HEK293 (cell line): ENCODE results near the gene TMEM100.

Source experiments
- CTCF ChIA-PET: fragments of 350-600 bp; formaldehyde crosslinking; extraction: SDS; loops from one replicate; lab custom pipeline; 2021; ENCODE audit warnings: antibody characterized with exemption; lab: Yijun Ruan, JAX
- POLR2A ChIA-PET: fragments of 300-600 bp; formaldehyde crosslinking; extraction: SDS; loops from one replicate; lab custom pipeline; 2020; ENCODE audit warnings: antibody characterized with exemption, inconsistent platforms; lab: Yijun Ruan, JAX
- H3K27ac ChIP-seq: fragments of 200-500 bp; sonication (Bioruptor generic); 2 replicates; pipeline ENCODE4 v1.5.1; 2014; ENCODE audit warnings: low read depth, low read length, control low read depth, inconsistent platforms; ENCODE audit errors: extremely low read depth
- H3K36me3 ChIP-seq, 2 experiments: fragments of 200-500 bp in 1 of 2; sonication (Bioruptor generic) in 1 of 2; 1 replicate in 1 of 2; 2 replicates in 1 of 2; pipeline ENCODE4 v1.5.1; 2014 to 2017; ENCODE audit warnings: inconsistent platforms in 2 of 2, low read length in 2 of 2; ENCODE audit not compliant: control insufficient read depth in 2 of 2, insufficient read depth in 1 of 2
- H3K4me1 ChIP-seq: fragments of 200-500 bp; sonication (Bioruptor generic); 2 replicates; pipeline ENCODE4 v1.5.1; 2014; ENCODE audit warnings: mild to moderate bottlenecking, low read length, inconsistent platforms; ENCODE audit not compliant: control insufficient read depth, insufficient read depth
- H3K4me3 ChIP-seq: 2 replicates; pipeline ENCODE4 v1.5.1; 2011; ENCODE audit warnings: low read depth, mild to moderate bottlenecking, control low read depth, low read length, moderate library complexity
- H3K9me3 ChIP-seq: fragments of 200-500 bp; sonication (Bioruptor generic); 2 replicates; pipeline ENCODE4 v1.5.1; 2014; ENCODE audit warnings: low read depth, low read length, inconsistent platforms; ENCODE audit not compliant: control insufficient read depth, insufficient read depth
- HOXC10 ChIP-seq: sonication (generic); formaldehyde crosslinking; IDR thresholded peaks from 2 replicates; pipeline ENCODE4 v1.8.1; 2023; ENCODE audit warnings: mild to moderate bottlenecking, missing genetic modification reagents
- MZF1 ChIP-seq: fragments of 450-650 bp; formaldehyde crosslinking; IDR thresholded peaks from 2 replicates; pipeline ENCODE4 v1.5.1; 2017; ENCODE audit warnings: missing biosample characterization, missing genetic modification characterization, borderline replicate concordance
- PATZ1 ChIP-seq: fragments of 450-650 bp; formaldehyde crosslinking; IDR thresholded peaks from 2 replicates; pipeline ENCODE4 v1.5.1; 2016; ENCODE audit warnings: missing biosample characterization, missing genetic modification characterization
- PRDM4 ChIP-seq: fragments of 450-650 bp; formaldehyde crosslinking; IDR thresholded peaks from 2 replicates; pipeline ENCODE4 v1.5.1; 2017; ENCODE audit warnings: missing biosample characterization, missing genetic modification characterization
- SP2 ChIP-seq: fragments of 450-650 bp; formaldehyde crosslinking; IDR thresholded peaks from 2 replicates; pipeline ENCODE4 v1.5.1; 2016; ENCODE audit warnings: missing biosample characterization, missing genetic modification characterization
- YY1 ChIP-seq: fragments of 450-650 bp; formaldehyde crosslinking; IDR thresholded peaks from 2 replicates; pipeline ENCODE4 v1.5.1; 2018; ENCODE audit warnings: missing biosample characterization, missing genetic modification characterization
- ZBTB17 ChIP-seq: fragments of 450-650 bp; formaldehyde crosslinking; IDR thresholded peaks from 2 replicates; pipeline ENCODE4 v1.5.1; 2016; ENCODE audit warnings: missing biosample characterization, missing genetic modification characterization
- ZNF140 ChIP-seq: fragments of 450-650 bp; formaldehyde crosslinking; IDR thresholded peaks from 2 replicates; pipeline ENCODE4 v1.5.1; 2016; ENCODE audit warnings: missing biosample characterization, missing genetic modification characterization
- ZNF16 ChIP-seq: fragments of 450-650 bp; formaldehyde crosslinking; IDR thresholded peaks from 2 replicates; pipeline ENCODE4 v1.5.1; 2016; ENCODE audit warnings: low read depth, missing biosample characterization, missing genetic modification characterization
- ZNF169 ChIP-seq: fragments of 450-650 bp; formaldehyde crosslinking; IDR thresholded peaks from 2 replicates; pipeline ENCODE4 v1.5.1; 2016; ENCODE audit warnings: missing biosample characterization, missing genetic modification characterization
- ZNF214 ChIP-seq: fragments of 450-650 bp; formaldehyde crosslinking; IDR thresholded peaks from 2 replicates; pipeline ENCODE4 v1.5.1; 2017; ENCODE audit warnings: missing biosample characterization, mild to moderate bottlenecking, missing genetic modification characterization, borderline replicate concordance
- ZNF24 ChIP-seq: fragments of 450-650 bp; formaldehyde crosslinking; IDR thresholded peaks from 2 replicates; pipeline ENCODE4 v1.5.1; 2016; ENCODE audit warnings: missing biosample characterization, missing genetic modification characterization
- ZNF274 ChIP-seq, 2 experiments: fragments of 200-500 bp in 1 of 2; fragments of 450-650 bp in 1 of 2; sonication (Bioruptor generic) in 1 of 2; formaldehyde crosslinking in 1 of 2; IDR thresholded peaks; 2 replicates each; pipeline versions ENCODE4 v1.5.1 to v1.6.1; 2014 to 2016; ENCODE audit warnings: borderline replicate concordance in 1 of 2, inconsistent platforms in 1 of 2, low read length in 1 of 2, missing biosample characterization in 1 of 2, missing genetic modification characterization in 1 of 2
- ZNF521 ChIP-seq: fragments of 450-650 bp; formaldehyde crosslinking; IDR thresholded peaks from 2 replicates; pipeline ENCODE4 v1.5.1; 2017; ENCODE audit warnings: missing biosample characterization, mild to moderate bottlenecking, missing genetic modification characterization
- ZNF548 ChIP-seq: fragments of 450-650 bp; formaldehyde crosslinking; IDR thresholded peaks from 2 replicates; pipeline ENCODE4 v1.5.1; 2016; ENCODE audit warnings: missing biosample characterization, missing genetic modification characterization
- ZNF571 ChIP-seq: fragments of 450-650 bp; formaldehyde crosslinking; IDR thresholded peaks from 2 replicates; pipeline ENCODE4 v1.5.0; 2017; ENCODE audit warnings: missing biosample characterization, missing genetic modification characterization
- ZNF677 ChIP-seq: fragments of 450-650 bp; IDR thresholded peaks from 2 replicates; pipeline ENCODE4 v1.5.0; 2018; ENCODE audit warnings: missing biosample characterization, mild to moderate bottlenecking, missing genetic modification characterization, moderate library complexity
- ZNF791 ChIP-seq: fragments of 450-650 bp; formaldehyde crosslinking; IDR thresholded peaks from 2 replicates; pipeline ENCODE4 v1.5.1; 2016; ENCODE audit warnings: missing biosample characterization, missing genetic modification characterization
- ZNF843 ChIP-seq: fragments of 450-650 bp; formaldehyde crosslinking; IDR thresholded peaks from 2 replicates; pipeline ENCODE4 v1.5.1; 2016; ENCODE audit warnings: missing biosample characterization, missing genetic modification characterization
- ZSCAN23 ChIP-seq: fragments of 450-650 bp; formaldehyde crosslinking; IDR thresholded peaks from 2 replicates; pipeline ENCODE4 v1.5.1; 2016; ENCODE audit warnings: missing biosample characterization, missing genetic modification characterization
- TF ChIP-seq, protein P1 (sequence below): fragments of 450-650 bp; formaldehyde crosslinking; IDR thresholded peaks from 2 replicates; pipeline ENCODE4 v1.5.1; 2016; ENCODE audit warnings: missing biosample characterization, missing genetic modification characterization, borderline replicate concordance
- TF ChIP-seq, protein P2 (sequence below): fragments of 450-650 bp; formaldehyde crosslinking; IDR thresholded peaks from 2 replicates; pipeline ENCODE4 v1.5.1; 2017; ENCODE audit warnings: missing biosample characterization, mild to moderate bottlenecking, missing genetic modification characterization, moderate library complexity

The TMEM100 gene

DNA sequence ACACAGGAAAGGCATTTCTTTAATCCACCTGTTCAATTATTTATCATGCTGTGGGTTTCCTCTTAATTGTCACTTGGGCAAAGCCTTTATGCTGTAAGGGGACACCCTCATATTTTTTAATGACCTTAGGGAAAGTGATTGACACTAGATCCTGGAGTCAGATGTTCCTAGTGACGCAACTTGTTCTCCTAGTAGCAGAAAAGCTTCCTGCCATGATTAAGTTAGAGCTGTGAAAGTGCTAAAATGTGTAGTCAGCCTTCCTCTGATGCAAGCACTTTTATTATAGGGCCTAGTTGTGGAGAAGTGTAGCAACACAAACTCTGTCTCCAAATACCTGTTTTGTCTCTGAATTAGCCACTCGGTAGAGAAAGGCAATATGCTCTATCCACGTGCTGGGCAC lies 12.3 kb downstream of the TMEM100 start:
- ChIA-PET CTCF (interaction anchor here (1.6 to 3.5 kb wide), 2 partner anchors 8 to 184 kb away, joined by 5 to 27 read pairs; no protein-coding TSS in a partner anchor), POLR2A (interaction anchor here (0.8 kb wide), 1 partner anchor 41 kb away, joined by 3 read pairs; the partner anchor contains the start of gene PCTP)
- TF ChIP-seq PRDM4 (tag by site-specific recombination) (no peak), ZSCAN23 (tag by site-specific recombination) (no peak), ZNF521 (tag by site-specific recombination) (no peak), PATZ1 (tag by site-specific recombination) (no peak), MZF1 (no peak)
- Histone ChIP-seq H3K36me3 (no peaks in the 10 kb centered on the region), H3K9me3 (no peaks in the 10 kb centered on the region), H3K4me1 (peaks cover 12% of the 10 kb centered on the region), H3K4me3 (no peak overlapping the region), H3K27ac (no peak overlapping the region)

DNA sequence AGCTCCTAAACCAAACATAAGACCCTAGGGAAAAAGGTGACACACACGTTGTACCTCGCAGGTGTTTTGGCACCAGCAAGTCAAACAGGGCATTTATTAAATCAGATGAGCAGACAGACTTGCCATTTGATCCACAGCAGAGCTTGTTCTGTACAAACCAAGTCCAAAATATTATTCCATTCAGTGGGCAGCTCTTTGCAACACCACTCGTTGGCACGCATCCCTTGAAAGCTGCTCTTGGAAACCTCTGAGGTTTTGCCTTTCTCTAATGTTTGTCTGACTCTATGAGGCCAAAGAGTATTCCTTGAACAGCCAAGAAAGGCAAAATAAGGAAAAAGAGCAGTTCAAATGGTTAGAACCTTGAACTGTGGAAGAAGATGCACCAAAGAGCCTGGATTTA lies 12.7 kb downstream of the TMEM100 start:
- POLR2A ChIA-PET: interaction anchor here (0.8 kb wide), 1 partner anchor 41 kb away, joined by 3 read pairs; the partner anchor contains the start of gene PCTP
- Histone ChIP-seq H3K9me3 (no peaks in the 10 kb centered on the region), H3K27ac (no peak overlapping the region), H3K4me1 (peaks cover 12% of the 10 kb centered on the region), H3K36me3 (no peaks in the 10 kb centered on the region), H3K4me3 (no peak overlapping the region)
- no peak for TF ChIP-seq ZNF791
- TF ChIP-seq ZNF214: no peak
- no peak for TF ChIP-seq ZNF843
- TF ChIP-seq, protein P1, sequence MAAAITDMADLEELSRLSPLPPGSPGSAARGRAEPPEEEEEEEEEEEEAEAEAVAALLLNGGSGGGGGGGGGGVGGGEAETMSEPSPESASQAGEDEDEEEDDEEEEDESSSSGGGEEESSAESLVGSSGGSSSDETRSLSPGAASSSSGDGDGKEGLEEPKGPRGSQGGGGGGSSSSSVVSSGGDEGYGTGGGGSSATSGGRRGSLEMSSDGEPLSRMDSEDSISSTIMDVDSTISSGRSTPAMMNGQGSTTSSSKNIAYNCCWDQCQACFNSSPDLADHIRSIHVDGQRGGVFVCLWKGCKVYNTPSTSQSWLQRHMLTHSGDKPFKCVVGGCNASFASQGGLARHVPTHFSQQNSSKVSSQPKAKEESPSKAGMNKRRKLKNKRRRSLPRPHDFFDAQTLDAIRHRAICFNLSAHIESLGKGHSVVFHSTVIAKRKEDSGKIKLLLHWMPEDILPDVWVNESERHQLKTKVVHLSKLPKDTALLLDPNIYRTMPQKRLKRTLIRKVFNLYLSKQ (tag by site-specific recombination): no peak
- no peak for TF ChIP-seq ZNF677 (tag by site-specific recombination)
- no peak for TF ChIP-seq ZNF16 (tag by site-specific recombination)
- TF ChIP-seq ZNF548 (tag by site-specific recombination): no peak
- TF ChIP-seq ZNF24: no peak
- TF ChIP-seq ZNF571 (tag by site-specific recombination): no peak
- TF ChIP-seq ZBTB17 (tag by site-specific recombination): no peak
- TF ChIP-seq ZNF140 (tag by site-specific recombination): no peak
- TF ChIP-seq ZNF274 (IDR thresholded peaks at IDR 0.05; ENCODE audit: low read length): no peak
- no peak for TF ChIP-seq ZNF274 (tag by site-specific recombination; IDR thresholded peaks at IDR 0.05; ENCODE audit: borderline replicate concordance)
- TF ChIP-seq HOXC10 (CRISPR knock-in tag): no peak
- TF ChIP-seq, protein P2, sequence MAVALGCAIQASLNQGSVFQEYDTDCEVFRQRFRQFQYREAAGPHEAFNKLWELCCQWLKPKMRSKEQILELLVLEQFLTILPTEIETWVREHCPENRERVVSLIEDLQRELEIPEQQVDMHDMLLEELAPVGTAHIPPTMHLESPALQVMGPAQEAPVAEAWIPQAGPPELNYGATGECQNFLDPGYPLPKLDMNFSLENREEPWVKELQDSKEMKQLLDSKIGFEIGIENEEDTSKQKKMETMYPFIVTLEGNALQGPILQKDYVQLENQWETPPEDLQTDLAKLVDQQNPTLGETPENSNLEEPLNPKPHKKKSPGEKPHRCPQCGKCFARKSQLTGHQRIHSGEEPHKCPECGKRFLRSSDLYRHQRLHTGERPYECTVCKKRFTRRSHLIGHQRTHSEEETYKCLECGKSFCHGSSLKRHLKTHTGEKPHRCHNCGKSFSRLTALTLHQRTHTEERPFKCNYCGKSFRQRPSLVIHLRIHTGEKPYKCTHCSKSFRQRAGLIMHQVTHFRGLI (tag by site-specific recombination): no peak
- TF ChIP-seq SP2: no peak
- TF ChIP-seq YY1 (tag by site-specific recombination): no peak
- no peak for TF ChIP-seq ZNF169 (tag by site-specific recombination)
- CTCF ChIA-PET: interaction anchor here (1.6 to 3.5 kb wide), 2 partner anchors 9 to 183 kb away, joined by 5 to 27 read pairs; no protein-coding TSS in a partner anchor
